ENCODE measurements around the gene PDGFD. TPM values are rescaled to one million over a fixed set of nuclear protein-coding genes. Genes with fewer than 3 reads are reported as not detected.

PDGFD gene
- total and polyA plus RNA-seq, 2 donors (not counting 3 experiments of a cell fraction or from before 2014, with no cell fraction given), result 6.3 to 13.1 TPM

DNA sequence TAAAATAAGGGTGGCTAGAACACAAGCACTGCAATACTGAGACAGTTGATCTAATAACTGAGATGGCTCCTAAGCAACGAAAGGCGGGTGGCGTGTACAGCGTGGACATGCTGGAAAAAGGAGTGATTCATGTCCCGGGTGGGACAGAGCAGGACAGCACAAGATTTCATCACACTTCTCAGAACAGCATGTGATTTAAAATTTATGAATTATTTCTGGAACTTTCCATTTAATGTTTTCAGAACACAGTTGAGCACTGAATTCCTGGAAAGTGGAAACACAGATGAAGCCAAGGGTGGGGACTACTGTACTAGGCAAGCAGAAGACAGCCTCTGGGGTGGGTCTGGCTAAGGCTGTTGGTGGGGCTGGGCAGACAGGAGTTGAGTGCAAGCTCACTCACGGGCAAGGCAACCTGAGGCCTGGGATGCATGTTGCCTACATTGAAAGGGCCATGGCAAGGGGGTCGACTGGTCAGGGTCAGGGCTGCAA lies 293.1 kb downstream of the PDGFD start:
- Histone ChIP-seq H3K27ac (ENCODE audit: insufficient read depth, low read depth, low read length) (no peak overlapping the region), H3K4me1 (ENCODE audit: control insufficient read depth, extremely low read depth, insufficient read depth, low read length) (no peaks in the 10 kb centered on the region), H2AFZ (ENCODE audit: low read depth, low read length) (no peak overlapping the region), H3K4me2 (ENCODE audit: insufficient read depth, low read length) (no peak overlapping the region), H3K9ac (replicated peaks; ENCODE audit: extremely low read depth, insufficient read depth, low read length) (no peak overlapping the region), H3K9me3 (replicated peaks; ENCODE audit: control insufficient read depth, insufficient read depth, low read length) (no peaks in the 10 kb centered on the region), H3K4me3 (replicated peaks in 1 of 3; ENCODE audit: insufficient read depth in 1 of 3, low read depth in 1 of 3, low read length in 3 of 3) (no peak overlapping the region), H3K36me3 (ENCODE audit: control insufficient read depth in 2 of 2, extremely low read depth in 1 of 2, insufficient read depth in 2 of 2, low read length in 2 of 2) (no peaks in the 10 kb centered on the region), H3K9me1 (replicated peaks; ENCODE audit: control insufficient read depth, extremely low read depth, insufficient read depth, low read length) (no peaks in the 10 kb centered on the region), H3K27me3 (ENCODE audit: control insufficient read depth in 2 of 2, insufficient read depth in 2 of 2, low read length in 2 of 2) (no peaks in the 10 kb centered on the region), H4K20me1 (replicated peaks; ENCODE audit: control insufficient read depth, extremely low read depth, insufficient read depth, low read length) (no peaks in the 10 kb centered on the region), H3K79me2 (ENCODE audit: control insufficient read depth, insufficient read depth, low read length) (no peaks in the 10 kb centered on the region)
- dilution Hi-C loops (cut with MboI; ENCODE audit: extremely low pct_ligation_motif_present, low sequenced_read_pairs) (no loop called here), intact Hi-C loops (cut with micrococcal nuclease) (no loop called here)
- ChIA-PET CTCF (no interaction called here), POLR2A (no interaction called here)
- no peak for DNase-seq (ENCODE audit: low read depth, low spot score)
- no TSS peak for BruUV-seq (replicated peaks)
- TF ChIP-seq POLR2AphosphoS5 (IDR thresholded peaks at IDR 0.05; ENCODE audit: insufficient read depth, low read depth, low read length), result no peak
- no peak for TF ChIP-seq GATA2 (IDR thresholded peaks at IDR 0.05; ENCODE audit: insufficient read depth, insufficient read length, low read depth, low read length)
- no peak for TF ChIP-seq MYC (IDR thresholded peaks at IDR 0.05; ENCODE audit: low read depth, low read length)
- no peak for TF ChIP-seq JUN (IDR thresholded peaks at IDR 0.05; ENCODE audit: borderline replicate concordance, insufficient read depth, insufficient read length, low read depth)
- no peak for TF ChIP-seq FOS (IDR thresholded peaks at IDR 0.05; ENCODE audit: borderline replicate concordance, insufficient read depth, low read length)
- no peak for TF ChIP-seq CTCF (IDR thresholded peaks at IDR 0.05; ENCODE audit: extremely low read depth in 1 of 2, insufficient read depth in 1 of 2, low read depth in 1 of 2, low read length in 2 of 2)
- TF ChIP-seq EZH2 (IDR thresholded peaks at IDR 0.05; ENCODE audit: borderline replicate concordance, low read depth, low read length, severe bottlenecking), result no peak
- no peak for TF ChIP-seq MAX (IDR thresholded peaks at IDR 0.05; ENCODE audit: insufficient read depth, insufficient read length)
- FAIRE-seq, result no peak

Measured in endothelial cell of umbilical vein (primary cell).